GM12872 (cell line): ENCODE measurements around the gene TUSC7.

Source experiments
- CTCF ChIP-seq: IDR thresholded peaks from 3 replicates; pipeline ENCODE4 v1.5.1; 2011; ENCODE audit warnings: low read depth, mild to moderate bottlenecking, low read length, moderate library complexity; ENCODE audit not compliant: insufficient read depth

TUSC7 gene

GRCh38 chr3:116709479-116709878 is at the start of gene TUSC7:
TSS of gene TUSC7 (plus strand) at chr3:116709779.
- no peak for TF ChIP-seq CTCF

GRCh38 chr3:116661196-116661595 is 48.4 kb upstream of the TUSC7 start:
- no peak for TF ChIP-seq CTCF

- no peak for TF ChIP-seq CTCF
Observed at GRCh38 chr3:116663161-116664110, 46.1 kb upstream of the TUSC7 start.

GRCh38 chr3:116667324-116667723 is 42.3 kb upstream of the TUSC7 start:
- no peak for TF ChIP-seq CTCF

GRCh38 chr3:116667791-116668190 is 41.8 kb upstream of the TUSC7 start:
- no peak for TF ChIP-seq CTCF

- no peak for TF ChIP-seq CTCF
Observed at GRCh38 chr3:116669576-116669975, 40.0 kb upstream of the TUSC7 start.

- no peak for TF ChIP-seq CTCF
Observed at GRCh38 chr3:116671151-116671550, 38.4 kb upstream of the TUSC7 start.
